AG08396 (cell line): Measurements from ENCODE around the gene CEP112.

Experiments used
- DNase-seq: peaks from one replicate; pipeline ENCODE4 v3.0.0; 2012; ENCODE audit warnings: low spot score, mixed read lengths

CEP112 gene

DNA sequence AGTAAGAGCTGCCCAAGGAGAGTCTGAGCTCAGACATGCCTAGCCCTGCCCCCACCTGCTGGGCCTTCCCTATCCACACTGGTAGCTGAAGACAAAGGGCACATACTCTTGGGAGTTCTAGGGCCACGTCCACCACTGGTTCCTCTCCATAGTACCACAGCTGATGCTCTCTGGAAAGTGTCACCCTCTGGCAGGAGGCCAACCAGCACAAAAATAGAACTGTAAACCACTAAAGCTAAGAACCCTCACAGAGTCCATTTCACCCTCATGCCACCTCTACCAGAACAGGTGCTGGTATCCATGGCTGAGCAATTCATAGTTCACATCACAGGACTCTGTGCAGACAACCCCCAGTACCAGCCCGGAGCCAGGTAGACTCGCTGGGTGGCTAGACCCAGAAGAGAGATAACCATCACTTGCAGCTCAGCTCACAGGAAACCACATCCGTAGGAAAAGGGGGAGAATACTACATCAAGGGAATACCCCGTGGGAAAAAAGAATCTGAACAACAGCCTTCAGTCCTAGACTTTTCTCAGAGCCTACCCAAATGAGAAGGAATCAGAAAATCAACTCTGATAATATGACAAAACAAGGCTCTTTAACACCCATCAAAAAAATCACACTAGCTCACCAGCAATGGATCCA is 115.3 kb downstream of the CEP112 start:
- DNase-seq = no peak

- DNase-seq = no peak
Measured at GRCh38 chr17:66073384-66073783, 118.5 kb downstream of the CEP112 start.

DNA sequence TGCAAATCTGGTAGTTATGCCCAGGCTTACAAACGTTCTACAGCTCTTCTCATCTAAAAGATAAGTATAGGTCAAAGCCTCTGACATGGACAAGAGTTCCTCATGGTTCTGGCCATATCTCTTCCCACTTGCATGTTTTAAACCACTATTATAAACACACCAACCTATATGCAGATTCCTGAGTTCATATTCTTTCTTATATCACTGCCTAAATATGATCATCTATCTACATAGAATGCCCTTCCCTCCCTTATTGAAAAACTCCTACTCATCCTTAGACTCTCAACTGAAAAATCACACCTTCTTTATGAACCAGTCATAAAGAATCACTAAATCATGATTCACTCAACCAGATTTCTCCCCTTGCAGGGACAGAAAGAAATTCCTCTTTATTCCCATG is 128.2 kb downstream of the CEP112 start:
- no peak for DNase-seq

GRCh38 chr17:66056148-66056547 is 135.8 kb downstream of the CEP112 start:
- DNase-seq = no peak

GRCh38 chr17:66054242-66054641 is 137.7 kb downstream of the CEP112 start:
- no peak for DNase-seq

GRCh38 chr17:66044083-66044482 is 147.8 kb downstream of the CEP112 start:
- DNase-seq = no peak

DNA sequence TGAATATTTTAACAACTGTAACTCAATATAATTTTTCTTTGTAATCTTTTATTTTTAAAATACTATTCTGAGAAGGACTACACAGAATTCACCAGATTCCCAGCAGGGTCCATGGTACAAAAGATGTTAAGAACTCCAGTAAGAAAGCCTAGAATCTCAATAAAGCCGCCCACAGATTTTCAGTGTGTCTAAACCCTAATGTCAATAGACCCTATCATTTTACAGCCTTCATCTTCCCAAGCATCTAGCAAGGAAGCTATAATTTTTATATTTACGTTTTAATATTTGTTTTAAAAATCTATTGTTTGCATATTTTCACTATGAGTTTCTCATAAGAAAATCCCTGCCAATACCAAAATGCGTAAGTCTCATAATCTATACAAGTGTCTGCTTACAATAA is 148.5 kb downstream of the CEP112 start:
- DNase-seq = no peak

- DNase-seq = no peak
Measured at GRCh38 chr17:66040402-66040801, 151.5 kb downstream of the CEP112 start.

DNA sequence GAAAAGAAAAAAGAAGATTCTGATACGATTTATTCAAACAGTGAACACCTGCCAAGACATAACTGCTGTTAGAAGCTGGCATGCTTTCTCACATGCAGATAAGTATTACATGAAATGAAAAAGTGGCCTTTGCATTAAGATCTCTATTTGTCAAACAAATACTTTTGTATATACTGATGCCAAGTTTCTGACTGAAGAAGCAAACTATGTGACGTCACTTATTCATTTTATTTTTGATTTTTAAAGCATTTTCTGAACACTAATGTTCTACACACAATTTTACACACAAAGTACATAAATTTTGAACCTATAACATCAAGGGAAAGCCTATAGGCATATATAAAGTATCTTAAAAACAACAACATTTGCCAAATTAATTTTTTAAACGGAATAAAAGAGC is 153.8 kb downstream of the CEP112 start:
- no peak for DNase-seq

- no peak for DNase-seq
Measured at GRCh38 chr17:66037221-66037620, 154.7 kb downstream of the CEP112 start.

DNA sequence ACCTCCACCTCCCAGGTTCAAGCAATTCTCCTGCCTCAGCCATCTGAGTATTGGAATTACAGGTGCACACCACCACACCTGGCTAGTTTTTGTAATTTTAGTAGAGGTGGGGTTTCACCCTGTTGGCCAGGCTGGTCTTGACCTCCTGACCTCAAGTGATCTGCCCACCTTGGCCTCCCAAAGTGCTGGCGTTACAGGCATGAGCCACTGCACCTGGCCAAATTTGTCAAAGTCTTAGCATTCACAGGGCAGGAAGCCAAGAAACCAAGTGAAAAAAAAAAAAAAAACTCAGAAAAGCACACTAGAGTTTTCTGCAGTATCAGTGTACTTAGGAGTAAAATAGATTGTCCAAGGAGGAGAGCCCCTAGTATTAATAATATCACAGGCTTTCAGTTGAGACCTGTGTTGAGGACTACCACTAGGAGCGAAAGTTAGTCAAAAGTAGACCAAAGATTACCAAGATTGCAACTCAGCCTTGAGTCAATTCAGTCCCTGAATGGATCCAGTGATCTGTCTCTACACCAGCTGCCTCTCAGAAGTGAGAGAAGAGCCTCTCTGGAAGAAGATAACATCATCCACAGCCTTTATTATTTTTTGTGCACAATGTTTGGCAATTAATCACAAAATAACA is 159.7 kb downstream of the CEP112 start:
- DNase-seq = no peak

DNA sequence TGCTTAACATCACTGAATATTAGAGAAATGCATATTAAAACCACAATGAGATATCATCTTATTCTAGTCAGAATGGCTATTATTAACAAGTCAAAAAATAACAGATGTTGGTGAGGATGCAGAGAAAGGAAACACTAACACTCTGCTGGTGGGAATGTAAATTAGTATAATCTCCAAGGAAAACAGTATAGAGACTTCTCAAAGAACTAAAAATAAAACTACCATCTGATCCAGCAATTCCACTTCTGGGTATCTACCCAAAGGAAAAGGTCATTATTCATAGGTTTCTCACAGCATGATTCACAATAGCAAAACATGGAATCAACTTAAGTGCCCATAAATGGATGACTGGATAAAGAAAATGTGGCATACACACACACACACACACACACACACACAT is 166.4 kb downstream of the CEP112 start:
- no peak for DNase-seq

DNA sequence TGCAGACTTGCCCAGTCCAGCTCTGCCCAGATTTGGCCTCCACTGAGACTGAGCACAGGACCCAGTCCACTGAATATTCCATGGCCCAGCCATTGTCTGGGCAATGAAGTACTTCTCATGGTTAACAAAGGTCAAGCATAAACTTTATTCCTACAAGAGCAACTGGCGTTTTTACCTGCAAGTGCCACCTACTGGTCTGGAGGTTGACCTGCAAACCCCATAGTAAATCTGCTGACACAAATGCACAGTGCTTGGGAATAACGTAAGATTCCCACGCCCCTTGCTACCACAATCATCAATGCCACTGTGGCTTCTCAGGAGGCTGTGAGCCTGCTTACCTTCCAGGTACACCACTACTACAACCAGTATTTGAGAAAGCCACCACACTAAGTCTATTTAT is 170.2 kb downstream of the CEP112 start:
- DNase-seq = no peak

DNA sequence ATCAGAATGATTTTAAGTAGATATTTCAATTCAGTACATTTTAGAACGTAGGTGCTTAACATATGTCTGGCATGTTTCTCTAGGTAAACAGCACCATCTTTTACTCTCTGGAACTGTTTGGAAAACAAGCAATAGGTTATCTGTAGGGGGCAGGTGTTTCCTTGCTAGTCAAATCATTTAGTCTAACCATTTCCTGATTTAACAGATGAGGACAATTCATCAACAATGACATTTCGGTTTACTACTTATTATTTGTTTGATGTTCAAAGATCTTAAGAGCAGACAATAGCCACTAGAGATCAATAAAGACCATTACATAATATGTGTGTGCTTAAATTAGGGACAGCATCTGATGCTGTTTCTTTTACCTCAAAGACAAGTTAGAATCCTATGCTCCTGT is 173.1 kb downstream of the CEP112 start:
- DNase-seq = no peak

- DNase-seq = no peak
Measured at GRCh38 chr17:66016231-66016630, 175.7 kb downstream of the CEP112 start.

GRCh38 chr17:66008680-66009079 is 183.3 kb downstream of the CEP112 start:
- no peak for DNase-seq

DNA sequence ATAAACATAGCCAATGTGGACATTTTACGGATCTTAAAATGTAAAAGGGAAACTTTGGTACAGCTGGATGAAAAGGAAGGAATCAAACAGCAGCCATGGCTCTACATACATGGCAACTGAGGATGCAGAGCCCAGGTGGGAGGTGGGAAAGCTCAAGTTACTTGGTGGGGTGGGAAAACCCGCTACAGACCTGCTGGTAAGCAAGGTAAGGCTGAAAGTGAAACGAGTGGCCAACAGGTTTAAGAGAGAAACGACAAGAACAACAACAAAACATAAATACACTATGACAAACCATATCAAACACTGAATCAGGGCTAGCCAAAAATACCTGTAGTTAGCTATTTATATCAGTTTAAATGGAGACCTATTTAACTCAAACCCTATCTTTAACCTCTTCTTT is 185.3 kb downstream of the CEP112 start:
- DNase-seq = no peak

- no peak for DNase-seq
Measured at GRCh38 chr17:66002812-66003211, 189.1 kb downstream of the CEP112 start.

GRCh38 chr17:66002063-66002585 is 189.8 kb downstream of the CEP112 start:
- no peak for DNase-seq

DNA sequence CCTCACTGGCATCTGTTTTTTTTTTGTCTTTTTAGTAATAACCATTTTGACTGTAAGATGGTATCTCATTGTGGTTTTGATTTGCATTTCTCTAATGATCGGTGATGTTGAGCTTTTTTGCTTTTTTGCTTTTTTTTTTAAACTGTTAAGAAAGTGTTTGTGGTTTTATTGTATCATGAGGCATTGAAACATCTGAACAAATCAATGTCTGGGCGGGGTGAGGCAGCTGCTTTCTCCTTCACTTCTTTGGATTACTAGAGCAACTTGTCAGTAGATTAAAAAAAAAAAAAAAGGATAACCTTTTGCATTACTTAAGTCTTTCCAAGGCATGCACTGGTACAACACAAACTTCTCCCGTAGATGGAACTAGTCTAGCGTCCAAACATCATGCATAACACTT is 191.7 kb downstream of the CEP112 start:
- no peak for DNase-seq

DNA sequence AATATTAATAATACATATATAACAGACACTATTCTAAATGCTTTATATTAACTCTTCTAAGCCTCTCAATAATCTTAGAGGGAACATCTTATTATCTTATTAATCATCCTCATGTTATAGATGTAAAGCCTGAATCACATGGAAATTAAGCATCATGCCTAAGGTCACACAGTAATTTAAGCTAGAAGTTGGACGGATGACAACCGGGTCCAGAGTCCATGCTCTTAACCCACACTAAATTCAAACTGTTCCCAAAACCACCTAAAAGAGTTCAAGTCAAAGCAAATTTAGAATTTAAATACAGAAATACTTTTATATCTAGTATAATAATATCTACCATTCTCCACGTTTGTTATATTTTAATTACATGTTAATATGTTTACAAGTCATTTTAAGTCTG is 193.3 kb downstream of the CEP112 start:
- DNase-seq = no peak

GRCh38 chr17:65994679-65995078 is 197.3 kb downstream of the CEP112 start:
- DNase-seq = no peak

- no peak for DNase-seq
Measured at GRCh38 chr17:65994114-65994513, 197.8 kb downstream of the CEP112 start.

DNA sequence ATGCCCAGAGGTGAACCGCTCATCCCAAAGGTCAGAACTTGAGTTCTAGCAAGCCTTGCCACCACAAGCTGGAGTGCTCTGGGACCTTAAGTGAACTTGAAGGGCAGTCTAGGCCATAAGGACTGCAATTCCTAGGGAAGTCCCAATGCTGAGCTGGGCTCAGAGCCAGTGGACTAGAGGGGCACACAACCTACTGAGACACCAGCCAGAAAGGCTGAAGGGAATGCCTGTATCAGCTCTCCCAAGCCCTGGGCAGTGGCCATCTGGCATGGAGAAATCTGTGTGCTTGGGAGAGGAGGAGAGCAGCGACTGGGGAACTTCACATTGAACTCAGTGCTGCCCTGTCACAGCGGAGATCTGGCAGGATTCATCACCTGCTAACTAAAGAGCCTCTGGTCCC is 201.3 kb downstream of the CEP112 start:
- no peak for DNase-seq
